Upper lobe of left lung (tissue), 4 donors: ENCODE measurements around the gene MAGI2.

Source experiments
- POLR2A ChIP-seq, 4 donors: fragments of 450-650 bp; IDR thresholded peaks; one replicate each; pipeline ENCODE4 v1.5.1; 2016 to 2017; ENCODE audit warnings: antibody characterized with exemption in 4 of 4, mild to moderate bottlenecking in 2 of 4
- POLR2AphosphoS5 ChIP-seq, 2 donors: sonication (generic); formaldehyde crosslinking; IDR thresholded peaks; one replicate each; pipeline ENCODE4 v1.5.1; 2017; ENCODE audit warnings: antibody characterized with exemption in 2 of 2
- TF ChIP-seq, protein P1 (sequence below), 6 experiments: fragments of 450-650 bp in 4 of 6; fragments of 200-600 bp in 2 of 6; sonication (generic) in 2 of 6; IDR thresholded peaks; one replicate each; pipeline ENCODE4 v1.5.1; 2016 to 2019; ENCODE audit warnings: antibody characterized with exemption in 6 of 6

DNA sequence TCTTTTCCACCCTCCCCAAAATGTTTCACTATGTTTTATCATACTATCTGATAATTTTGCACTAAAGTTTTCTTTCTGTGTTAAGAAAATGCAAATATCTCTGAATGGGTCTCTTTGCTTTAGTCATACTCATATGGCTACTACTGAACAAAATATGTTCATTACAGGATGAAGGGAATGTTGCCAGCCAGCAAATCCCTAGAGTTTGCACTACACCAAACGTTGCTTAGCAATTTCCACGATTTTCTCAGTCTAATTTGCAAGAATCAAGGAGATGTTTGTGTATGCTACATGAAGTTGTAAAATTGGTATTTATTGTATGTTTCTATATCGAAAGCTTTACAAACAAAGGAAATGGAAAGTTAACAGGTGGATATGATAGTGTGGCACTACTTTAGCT is 10.6 kb upstream of the MAGI2 start:
- TF ChIP-seq, protein P1, sequence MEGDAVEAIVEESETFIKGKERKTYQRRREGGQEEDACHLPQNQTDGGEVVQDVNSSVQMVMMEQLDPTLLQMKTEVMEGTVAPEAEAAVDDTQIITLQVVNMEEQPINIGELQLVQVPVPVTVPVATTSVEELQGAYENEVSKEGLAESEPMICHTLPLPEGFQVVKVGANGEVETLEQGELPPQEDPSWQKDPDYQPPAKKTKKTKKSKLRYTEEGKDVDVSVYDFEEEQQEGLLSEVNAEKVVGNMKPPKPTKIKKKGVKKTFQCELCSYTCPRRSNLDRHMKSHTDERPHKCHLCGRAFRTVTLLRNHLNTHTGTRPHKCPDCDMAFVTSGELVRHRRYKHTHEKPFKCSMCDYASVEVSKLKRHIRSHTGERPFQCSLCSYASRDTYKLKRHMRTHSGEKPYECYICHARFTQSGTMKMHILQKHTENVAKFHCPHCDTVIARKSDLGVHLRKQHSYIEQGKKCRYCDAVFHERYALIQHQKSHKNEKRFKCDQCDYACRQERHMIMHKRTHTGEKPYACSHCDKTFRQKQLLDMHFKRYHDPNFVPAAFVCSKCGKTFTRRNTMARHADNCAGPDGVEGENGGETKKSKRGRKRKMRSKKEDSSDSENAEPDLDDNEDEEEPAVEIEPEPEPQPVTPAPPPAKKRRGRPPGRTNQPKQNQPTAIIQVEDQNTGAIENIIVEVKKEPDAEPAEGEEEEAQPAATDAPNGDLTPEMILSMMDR (IDR thresholded peaks at IDR 0.05), result no peak
- TF ChIP-seq POLR2A (IDR thresholded peaks at IDR 0.05), result no peak
- TF ChIP-seq POLR2AphosphoS5 (IDR thresholded peaks at IDR 0.05), result no peak
